Measurements from ENCODE around the gene ZNF764. TPM values are rescaled to one million over a fixed set of nuclear protein-coding genes. Genes with fewer than 3 reads are reported as not detected.
"Not testable (repeated sequence)": the region's sequence is repeated elsewhere in the genome, so short reads cannot be mapped to it uniquely, and the experiment has no call there.

The ZNF764 gene
- total RNA-seq, 1 experiment from 2014 or later = 9.1 TPM

GRCh38 chr16:30536391-30537024 is 21.7 kb downstream of the ZNF764 start:
- DNase-seq (ENCODE audit: low read depth, low spot score); BruUV-seq (replicated peaks): not testable (repeated sequence)
- RAD21 ChIA-PET (ENCODE audit: low non-redundant PET in 1 of 2, low total read pairs in 2 of 2, uncharacterized antibody in 2 of 2, unreplicated experiment in 2 of 2) = interaction anchor here in 1 of 2 experiments (2.1 kb wide), 1 partner anchor 106 kb away, joined by 18 read pairs; the partner anchor contains the start of gene DCTPP1

GRCh38 chr16:30535777-30536190 is 22.4 kb downstream of the ZNF764 start:
- Histone ChIP-seq H2AFZ (ENCODE audit: low read depth, low read length, poor library complexity, severe bottlenecking) (no peak overlapping the region), H3K4me2 (ENCODE audit: low read length) (peak overlapping the region; percentile 85), H3K4me1 (ENCODE audit: control insufficient read depth in 1 of 2, insufficient read depth in 2 of 2, low read length in 2 of 2) (peaks cover 6 to 36% of the 10 kb centered on the region in 2 experiments; a peak in 3 of 4 replicates), H3K9me3 (ENCODE audit: control insufficient read depth in 1 of 2, insufficient read depth in 1 of 2, low read depth in 1 of 2, low read length in 2 of 2) (no peaks in the 10 kb centered on the region), H3K27ac (ENCODE audit: low read depth, low read length) (peak overlapping the region; percentile 82), H3K4me3 (replicated peaks in 1 of 2; ENCODE audit: low read depth in 1 of 2, low read length in 2 of 2) (peak overlapping the region; percentile 60 to 79), H3K36me3 (ENCODE audit: control insufficient read depth in 1 of 2, insufficient read depth in 2 of 2, low read length in 2 of 2) (no peaks in the 10 kb centered on the region), H3K9me2 (ENCODE audit: insufficient read depth) (no peaks in the 10 kb centered on the region), H3K9ac (ENCODE audit: low read length) (peak overlapping the region; percentile 78), H3K27me3 (ENCODE audit: insufficient read depth, low read length) (no peaks in the 10 kb centered on the region), H4K20me1 (ENCODE audit: insufficient read depth) (no peaks in the 10 kb centered on the region), H3K79me2 (ENCODE audit: insufficient read depth, low read length) (no peaks in the 10 kb centered on the region; the same call in 1 of the 2 replicates)
- BruUV-seq (replicated peaks) = no TSS peak
- TF ChIP-seq CTCF (IDR thresholded peaks at IDR 0.05 in 2 of 3, conservative IDR thresholded peaks at IDR 0.05 in 1 of 3; ENCODE audit: borderline replicate concordance in 1 of 3, insufficient read depth in 1 of 3, low read depth in 2 of 3, low read length in 2 of 3) (peak in 2 of 3 experiments; percentile 48 to 60; a peak in 5 of 6 replicates), SIN3A (IDR thresholded peaks at IDR 0.05; ENCODE audit: low read depth) (0 out of 2 replicates have a peak, but pooled peaks have one; percentile 20), CEBPB (IDR thresholded peaks at IDR 0.05; ENCODE audit: low read depth) (no peak), MAX (IDR thresholded peaks at IDR 0.05) (peak; percentile 81), POLR2A (IDR thresholded peaks at IDR 0.05; ENCODE audit: borderline replicate concordance, extremely low read depth, insufficient read depth, insufficient read length) (peak; percentile 19), POLR2AphosphoS5 (IDR thresholded peaks at IDR 0.05; ENCODE audit: low read depth, low read length) (peak; percentile 41; the same call in 1 of the 2 replicates), ZFX (IDR thresholded peaks at IDR 0.05) (no peak), RAD21 (IDR thresholded peaks at IDR 0.05; ENCODE audit: low read depth) (peak; percentile 60), CBX3 (IDR thresholded peaks at IDR 0.05; ENCODE audit: low read depth) (peak; percentile 49; the same call in 1 of the 2 replicates), YY1 (IDR thresholded peaks at IDR 0.05; ENCODE audit: extremely low read depth, insufficient replicate concordance, low read depth, low read length) (peak; percentile 18), EZH2phosphoT487 (IDR thresholded peaks at IDR 0.05; ENCODE audit: borderline replicate concordance) (no peak)
- CTCF ChIA-PET = interaction anchor here (1.0 to 2.1 kb wide), 13 partner anchors 9 to 126 kb away, joined by 3 to 11 read pairs (median 4); partner anchors contain the start of genes DCTPP1, ZNF688 and ZNF764
- ATAC-seq = peak; percentile 63
- intact Hi-C loops (cut with micrococcal nuclease) = no loop called here
- RAD21 ChIA-PET (ENCODE audit: low non-redundant PET in 1 of 2, low total read pairs in 2 of 2, uncharacterized antibody in 2 of 2, unreplicated experiment in 2 of 2) = interaction anchor here (1.6 to 2.1 kb wide), 2 partner anchors 22 to 106 kb away, joined by 4 to 18 read pairs; partner anchors contain the start of gene DCTPP1 (in 1 of the 2)
- POLR2A ChIA-PET = interaction anchor here (1.1 to 2.7 kb wide), 6 partner anchors 9 to 106 kb away, joined by 3 to 20 read pairs (median 6); partner anchors contain the start of genes DCTPP1 and ZNF764
- DNase-seq (ENCODE audit: low read depth, low spot score) = peak; percentile 31

More at GRCh38 chr16:30536391-30537024, 21.7 kb downstream of the ZNF764 start:
- H3K4me3 ChIP-seq (replicated peaks in 1 of 2; ENCODE audit: low read depth in 1 of 2, low read length in 2 of 2); H3K36me3 ChIP-seq (ENCODE audit: control insufficient read depth in 1 of 2, insufficient read depth in 2 of 2, low read length in 2 of 2); H4K20me1 ChIP-seq (ENCODE audit: insufficient read depth); intact Hi-C loops (cut with micrococcal nuclease); H3K9me3 ChIP-seq (ENCODE audit: control insufficient read depth in 1 of 2, insufficient read depth in 1 of 2, low read depth in 1 of 2, low read length in 2 of 2); H3K9me2 ChIP-seq (ENCODE audit: insufficient read depth); H2AFZ ChIP-seq (ENCODE audit: low read depth, low read length, poor library complexity, severe bottlenecking); H3K27me3 ChIP-seq (ENCODE audit: insufficient read depth, low read length); H3K79me2 ChIP-seq (ENCODE audit: insufficient read depth, low read length); ATAC-seq: not testable (repeated sequence)
- POLR2A ChIA-PET = interaction anchor here (1.2 to 2.7 kb wide), 2 partner anchors 9 to 21 kb away, joined by 6 to 20 read pairs; partner anchors contain the start of gene ZNF764
- CTCF ChIA-PET = interaction anchor here (1.1 to 2.1 kb wide), 9 partner anchors 9 to 119 kb away, joined by 3 to 11 read pairs (median 5); partner anchors contain the start of genes DCTPP1, ZNF688 and ZNF764
- peaks cover 6 to 40% of the 10 kb centered on the region in 2 experiments; a peak in 3 of 4 replicates for H3K4me1 ChIP-seq (ENCODE audit: control insufficient read depth in 1 of 2, insufficient read depth in 2 of 2, low read length in 2 of 2)
- H3K9ac ChIP-seq (ENCODE audit: low read length) = peak overlapping the region; percentile 78; the same call in 1 of the 2 replicates
- H3K4me2 ChIP-seq (ENCODE audit: low read length) = peak overlapping the region; percentile 85; the same call in 1 of the 2 replicates
- H3K27ac ChIP-seq (ENCODE audit: low read depth, low read length) = peak overlapping the region; percentile 82; the same call in 1 of the 2 replicates

Data from HCT116 (cell line).